Mesendoderm (in vitro differentiated cells): ENCODE data around the gene COL5A3.
"Not testable (repeated sequence)": the region's sequence is repeated elsewhere in the genome, so short reads cannot be mapped to it uniquely, and the experiment has no call there.

ENCODE experiments used
- DNase-seq: peaks from one replicate; pipeline ENCODE4 v3.0.0; 2013
- H2AK5ac ChIP-seq: 2 replicates; pipeline ENCODE4 v1.6.1; 2013; ENCODE audit warnings: low read length, inconsistent platforms
- H2BK120ac ChIP-seq: 2 replicates; pipeline ENCODE4 v1.6.1; 2013; ENCODE audit warnings: low read depth, mild to moderate bottlenecking, low read length, moderate library complexity, mixed read lengths
- H2BK15ac ChIP-seq: replicated peaks from 2 replicates; pipeline ENCODE4 v1.6.1; 2013; ENCODE audit warnings: low read depth, mild to moderate bottlenecking, moderate library complexity
- H2BK5ac ChIP-seq: 2 replicates; pipeline ENCODE4 v1.6.1; 2013; ENCODE audit warnings: low read length, inconsistent platforms
- H3K18ac ChIP-seq: 2 replicates; pipeline ENCODE4 v1.6.1; 2013; ENCODE audit warnings: mild to moderate bottlenecking, low read length, mixed read lengths
- H3K23ac ChIP-seq: one replicate; pipeline ENCODE4 v1.6.1; 2013; ENCODE audit warnings: low read length
- H3K27ac ChIP-seq: 2 replicates; pipeline ENCODE4 v1.5.1; 2013; ENCODE audit warnings: low read depth, mild to moderate bottlenecking, inconsistent platforms, low read length, moderate library complexity
- H3K27me3 ChIP-seq: 2 replicates; pipeline ENCODE4 v1.6.1; 2013; ENCODE audit warnings: low read length, control low read depth, mild to moderate bottlenecking, inconsistent platforms; ENCODE audit not compliant: insufficient read depth, poor library complexity
- H3K36me3 ChIP-seq: 2 replicates; pipeline ENCODE4 v1.6.1; 2013; ENCODE audit warnings: low read length, inconsistent platforms; ENCODE audit not compliant: control insufficient read depth, insufficient read depth
- H3K4ac ChIP-seq: one replicate; pipeline ENCODE4 v1.6.1; 2013; ENCODE audit warnings: low read depth, mild to moderate bottlenecking, low read length, moderate library complexity
- H3K4me1 ChIP-seq: 2 replicates; pipeline ENCODE4 v1.6.1; 2013; ENCODE audit warnings: low read depth, low read length, inconsistent platforms; ENCODE audit not compliant: control insufficient read depth
- H3K4me2 ChIP-seq: 2 replicates; pipeline ENCODE4 v1.6.1; 2013; ENCODE audit warnings: low read length
- H3K4me3 ChIP-seq: 2 replicates; pipeline ENCODE4 v1.5.1; 2013; ENCODE audit warnings: mild to moderate bottlenecking, low read length
- H3K56ac ChIP-seq: one replicate; pipeline ENCODE4 v1.6.1; 2013; ENCODE audit warnings: low read length
- H3K79me1 ChIP-seq: 2 replicates; pipeline ENCODE4 v1.6.1; 2013; ENCODE audit warnings: low read length, inconsistent platforms
- H3K79me2 ChIP-seq: 2 replicates; pipeline ENCODE4 v1.6.1; 2013; ENCODE audit warnings: mild to moderate bottlenecking, low read length; ENCODE audit not compliant: control insufficient read depth, insufficient read depth
- H3K9ac ChIP-seq: 2 replicates; pipeline ENCODE4 v1.6.1; 2013; ENCODE audit warnings: low read length, inconsistent platforms
- H4K5ac ChIP-seq: one replicate; pipeline ENCODE4 v1.6.1; 2013; ENCODE audit warnings: low read length
- H4K8ac ChIP-seq: one replicate; pipeline ENCODE4 v1.6.1; 2013; ENCODE audit warnings: low read depth, mild to moderate bottlenecking, control low read depth, low read length, moderate library complexity
- WGBS: extraction: QIAGEN DNeasy Blood & Tissue Kit; methylation state at CpG from one replicate; pipeline ENCODE4 v1.1.7; 2013; ENCODE audit warnings: low lambda C conversion rate, missing lambda C conversion rate; ENCODE audit not compliant: insufficient coverage; ENCODE audit errors: extremely low coverage; 5-methylcytosine and 5-hydroxymethylcytosine counted together

Gene COL5A3

GRCh38 chr19:9922782-9923379 lies 87.4 kb downstream of the COL5A3 start:
- not testable (repeated sequence) for H3K36me3 ChIP-seq, H2BK15ac ChIP-seq, H3K79me2 ChIP-seq, H3K23ac ChIP-seq, H2AK5ac ChIP-seq, H3K4me1 ChIP-seq, H2BK5ac ChIP-seq, H3K9ac ChIP-seq, DNase-seq, H3K79me1 ChIP-seq, H3K4me3 ChIP-seq, H3K4me2 ChIP-seq, H3K4ac ChIP-seq, H2BK120ac ChIP-seq, H3K18ac ChIP-seq, H3K27me3 ChIP-seq, H3K27ac ChIP-seq, H3K56ac ChIP-seq, H4K8ac ChIP-seq, H4K5ac ChIP-seq
- no CpG with 5 or more reads among the region's 5 CpGs for WGBS

DNA sequence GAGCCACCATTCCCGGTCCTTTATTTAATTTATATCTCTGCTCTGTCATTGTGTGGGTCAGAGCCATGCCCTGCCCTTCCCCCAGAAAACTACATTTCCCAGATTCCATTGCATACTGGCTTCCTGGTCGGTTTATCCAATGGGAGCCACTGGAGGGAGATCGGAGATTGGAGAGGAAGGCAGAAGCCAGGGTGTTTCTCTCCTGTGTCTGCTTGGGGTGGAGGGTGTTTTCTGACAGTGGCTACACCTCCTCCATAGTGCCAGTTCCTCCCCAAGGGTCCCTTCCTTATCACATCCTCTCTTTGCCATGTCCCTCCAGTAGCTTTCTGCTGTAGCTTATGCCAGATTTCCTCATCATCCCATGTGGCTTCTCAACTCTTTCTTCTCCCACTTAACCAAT lies 93.0 kb downstream of the COL5A3 start:
- Histone ChIP-seq H3K4me2 (no peak overlapping the region), H4K5ac (no peak overlapping the region), H3K56ac (peak overlapping the region; percentile 78), H2BK5ac (no peak overlapping the region), H3K4me3 (no peak overlapping the region), H4K8ac (peak overlapping the region; percentile 57), H2BK15ac (no peak overlapping the region), H3K9ac (peak overlapping the region; percentile 59), H3K36me3 (no peaks in the 10 kb centered on the region), H3K27me3 (no peaks in the 10 kb centered on the region), H3K4ac (no peak overlapping the region), H3K18ac (no peak overlapping the region), H2BK120ac (no peak overlapping the region), H3K4me1 (peaks cover 5% of the 10 kb centered on the region), H3K27ac (no peak overlapping the region), H3K23ac (no peak overlapping the region), H2AK5ac (no peak overlapping the region), H3K79me2 (peaks cover 2% of the 10 kb centered on the region), H3K79me1 (no peaks in the 10 kb centered on the region)
- WGBS: no CpG with 5 or more reads among the region's 3 CpGs
- DNase-seq: peak; percentile 93

- DNase-seq: no peak
- no peak overlapping the region for H2AK5ac ChIP-seq
- no peaks in the 10 kb centered on the region for H3K36me3 ChIP-seq
- no peak overlapping the region for H3K18ac ChIP-seq
- peak overlapping the region; percentile 44 for H3K4ac ChIP-seq
- no peak overlapping the region for H4K8ac ChIP-seq
- H2BK120ac ChIP-seq: no peak overlapping the region
- no peak overlapping the region for H2BK5ac ChIP-seq
- H3K4me3 ChIP-seq: no peak overlapping the region
- no peak overlapping the region for H3K4me2 ChIP-seq
- no peak overlapping the region for H3K27ac ChIP-seq
- peaks cover 5% of the 10 kb centered on the region for H3K4me1 ChIP-seq
- peaks cover 5% of the 10 kb centered on the region for H3K79me2 ChIP-seq
- no peak overlapping the region for H3K23ac ChIP-seq
- peak overlapping the region; percentile 22 for H3K56ac ChIP-seq
- no CpG with 5 or more reads among the region's 6 CpGs for WGBS
- H3K9ac ChIP-seq: no peak overlapping the region
- no peak overlapping the region for H4K5ac ChIP-seq
- H3K79me1 ChIP-seq: peaks cover 2% of the 10 kb centered on the region
- no peaks in the 10 kb centered on the region for H3K27me3 ChIP-seq
- no peak overlapping the region for H2BK15ac ChIP-seq
These were observed 93.6 kb downstream of the COL5A3 start for GRCh38 chr19:9916719-9917118.

DNA sequence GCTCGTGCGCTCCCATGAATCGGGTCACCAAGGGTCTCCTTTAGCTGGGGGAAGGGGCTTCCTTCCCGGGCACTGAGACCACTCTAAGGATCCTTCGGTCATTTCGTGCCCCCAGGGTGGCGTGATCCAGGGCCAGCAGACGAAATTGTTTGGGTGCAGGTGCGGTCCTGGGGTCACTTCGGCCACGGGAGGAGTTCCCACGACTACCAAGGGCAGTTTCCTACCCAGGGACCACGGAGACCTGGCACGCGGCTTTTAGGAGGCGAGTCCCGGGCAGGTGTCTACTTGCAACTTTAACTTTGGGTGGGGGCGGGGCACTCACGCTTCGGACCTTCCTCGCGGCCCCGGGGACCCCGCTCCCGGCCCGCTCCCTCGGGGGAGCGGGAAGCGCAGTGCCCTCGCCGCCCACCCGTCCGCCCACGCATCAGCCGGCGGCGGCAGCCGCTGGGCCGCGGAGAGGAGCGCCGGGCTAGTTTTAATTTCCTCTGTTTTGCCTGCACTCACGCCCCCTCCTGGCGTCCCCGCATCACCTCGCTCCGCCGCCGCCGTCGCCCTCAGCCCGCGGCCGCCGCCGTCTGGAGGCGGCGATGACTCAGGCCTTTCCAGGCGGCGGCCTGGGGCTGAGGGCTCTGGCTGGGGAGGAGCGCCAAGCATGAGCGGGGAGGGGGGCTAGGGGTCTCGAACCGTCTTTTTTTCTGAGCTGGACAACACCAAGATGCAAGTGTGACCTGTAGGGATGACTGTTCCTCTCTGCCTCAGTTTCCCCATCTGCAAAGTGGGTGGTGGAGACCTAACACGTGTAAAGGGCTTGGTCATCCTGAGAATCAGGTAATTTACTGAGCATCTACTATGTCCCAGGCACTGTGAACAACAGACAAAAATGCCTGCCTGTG lies 95.7 kb downstream of the COL5A3 start:
- peak overlapping the region; percentile 97 for H4K8ac ChIP-seq
- no peaks in the 10 kb centered on the region for H3K27me3 ChIP-seq
- peaks cover 5% of the 10 kb centered on the region for H3K79me2 ChIP-seq
- H3K27ac ChIP-seq: peak overlapping the region; percentile 11
- peak overlapping the region; percentile 23 for H2BK5ac ChIP-seq
- H3K4me2 ChIP-seq: peak overlapping the region; percentile 88
- peak overlapping the region; percentile 43 for H2BK15ac ChIP-seq
- H3K23ac ChIP-seq: no peak overlapping the region
- peak overlapping the region; percentile 52 for H2BK120ac ChIP-seq
- H3K18ac ChIP-seq: peak overlapping the region; percentile 65
- peaks cover 7% of the 10 kb centered on the region for H3K79me1 ChIP-seq
- peak overlapping the region; percentile 82 for H3K56ac ChIP-seq
- WGBS: no CpG with 5 or more reads among the region's 65 CpGs
- peak overlapping the region; percentile 39 for H3K4ac ChIP-seq
- DNase-seq: peak; percentile 93
- H3K4me3 ChIP-seq: peak overlapping the region; percentile 46
- peak overlapping the region; percentile 64 for H3K9ac ChIP-seq
- H2AK5ac ChIP-seq: no peak overlapping the region
- H3K4me1 ChIP-seq: peaks cover 5% of the 10 kb centered on the region
- H4K5ac ChIP-seq: no peak overlapping the region
- no peaks in the 10 kb centered on the region for H3K36me3 ChIP-seq

DNA sequence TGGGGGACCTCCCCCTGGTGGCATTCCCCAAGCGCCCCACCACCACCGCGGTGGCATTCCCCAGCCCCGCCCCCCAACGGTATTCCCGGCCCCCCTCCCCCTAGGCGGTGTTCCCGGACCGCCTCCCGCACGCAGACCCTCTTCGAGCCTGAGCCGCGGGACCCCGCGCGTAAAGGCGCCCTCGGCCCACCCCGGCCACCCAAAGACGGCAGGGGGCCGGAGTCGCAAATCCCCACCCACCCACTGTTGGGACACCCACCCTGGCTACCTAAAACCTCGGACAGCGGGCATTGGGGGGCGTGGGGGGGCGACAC lies 96.3 kb downstream of the COL5A3 start:
- no CpG with 5 or more reads among the region's 27 CpGs for WGBS
- H3K4me2 ChIP-seq: peak overlapping the region; percentile 88
- peak overlapping the region; percentile 39 for H3K4ac ChIP-seq
- H4K8ac ChIP-seq: peak overlapping the region; percentile 97
- no peak for DNase-seq
- H3K4me1 ChIP-seq: peaks cover 5% of the 10 kb centered on the region
- H2BK5ac ChIP-seq: no peak overlapping the region
- H3K18ac ChIP-seq: peak overlapping the region; percentile 65
- peaks cover 5% of the 10 kb centered on the region for H3K79me2 ChIP-seq
- no peak overlapping the region for H2BK15ac ChIP-seq
- peak overlapping the region; percentile 82 for H3K56ac ChIP-seq
- no peaks in the 10 kb centered on the region for H3K36me3 ChIP-seq
- H4K5ac ChIP-seq: no peak overlapping the region
- no peak overlapping the region for H2AK5ac ChIP-seq
- no peak overlapping the region for H3K23ac ChIP-seq
- no peak overlapping the region for H3K27ac ChIP-seq
- no peaks in the 10 kb centered on the region for H3K27me3 ChIP-seq
- peak overlapping the region; percentile 46 for H3K4me3 ChIP-seq
- peaks cover 7% of the 10 kb centered on the region for H3K79me1 ChIP-seq
- H2BK120ac ChIP-seq: peak overlapping the region; percentile 52
- H3K9ac ChIP-seq: peak overlapping the region; percentile 64
